GM18873 (cell line): ENCODE results near the gene NID2.

Experiments
- ATAC-seq: cut with Tn5 transposase; IDR thresholded peaks from one replicate; pipeline ENCODE4 v1.9.1; 2021; ENCODE audit warnings: mild to moderate bottlenecking, moderate library complexity, moderate number of reproducible peaks; ENCODE audit not compliant: unreplicated experiment, low FRiP score

NID2 gene

DNA sequence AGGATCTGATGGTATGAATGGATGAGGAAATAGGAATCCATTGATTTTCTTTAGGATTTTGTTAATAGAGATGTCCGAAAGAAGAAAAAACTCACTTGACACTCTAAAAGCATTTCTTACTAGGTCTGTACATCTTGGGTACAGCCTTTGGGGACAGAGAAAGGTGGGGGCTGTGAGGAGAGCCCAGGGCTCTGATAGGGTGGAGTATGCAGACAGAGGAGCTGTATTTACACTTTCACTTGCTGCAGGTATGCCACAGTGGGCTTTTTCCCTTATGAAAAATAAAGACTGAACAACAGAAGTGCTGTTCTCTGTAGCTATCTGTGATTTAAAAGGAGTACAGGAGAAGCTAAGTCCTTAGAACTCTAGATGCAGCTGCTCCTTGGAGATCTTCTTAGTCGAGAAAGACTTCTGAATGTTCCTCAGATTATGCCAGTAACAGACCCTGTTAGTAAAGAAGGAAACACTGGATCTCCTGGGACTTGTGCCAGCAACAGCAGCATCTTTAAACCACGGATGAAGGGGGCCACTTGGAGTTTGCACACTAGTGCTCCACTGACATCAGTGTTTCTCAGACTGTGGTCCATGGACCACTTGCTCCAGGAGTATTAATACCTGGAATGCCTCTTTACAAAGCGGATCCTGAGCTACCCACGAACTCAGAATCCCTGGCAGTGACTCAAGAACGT, 98.9 kb downstream of the NID2 start:
- no peak for ATAC-seq

DNA sequence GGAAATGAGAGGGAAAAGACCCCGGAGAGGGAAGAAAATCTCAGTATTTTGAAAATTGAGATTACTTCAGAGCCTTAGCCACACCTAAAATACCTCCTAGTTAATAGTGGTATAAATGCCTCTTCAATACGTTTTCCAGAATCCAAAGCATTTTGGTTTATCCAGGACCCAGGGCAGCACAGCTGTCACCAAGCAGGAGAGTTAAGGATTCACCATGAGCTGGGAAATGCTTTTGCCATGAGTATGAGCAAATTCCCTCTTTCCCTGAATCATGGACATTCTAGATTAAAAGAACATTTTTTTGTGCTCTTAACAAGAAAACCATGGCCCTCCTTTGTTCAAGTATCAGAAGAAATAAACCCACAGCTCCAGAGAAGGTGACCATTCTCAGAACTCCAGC, 101.3 kb downstream of the NID2 start:
- no peak for ATAC-seq

DNA sequence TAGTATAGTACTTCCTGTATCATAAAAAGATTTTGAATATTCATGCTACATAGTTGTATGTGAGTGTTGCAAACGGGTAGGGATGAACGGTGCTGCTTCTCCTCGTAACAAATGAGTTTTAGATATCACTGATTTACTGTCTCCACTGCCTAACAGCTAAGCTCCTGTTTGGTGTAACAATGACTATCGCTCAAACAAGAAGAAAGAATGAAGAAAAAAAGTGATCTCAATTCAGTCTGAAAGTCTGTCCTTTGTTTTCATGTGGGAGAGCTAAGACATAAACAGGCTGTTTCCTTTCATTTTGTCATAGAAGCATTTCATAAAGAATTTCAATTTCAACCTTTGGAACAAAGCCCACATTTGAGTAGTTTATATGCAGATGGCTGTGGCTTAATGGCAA, 105.6 kb downstream of the NID2 start:
- no peak for ATAC-seq

DNA sequence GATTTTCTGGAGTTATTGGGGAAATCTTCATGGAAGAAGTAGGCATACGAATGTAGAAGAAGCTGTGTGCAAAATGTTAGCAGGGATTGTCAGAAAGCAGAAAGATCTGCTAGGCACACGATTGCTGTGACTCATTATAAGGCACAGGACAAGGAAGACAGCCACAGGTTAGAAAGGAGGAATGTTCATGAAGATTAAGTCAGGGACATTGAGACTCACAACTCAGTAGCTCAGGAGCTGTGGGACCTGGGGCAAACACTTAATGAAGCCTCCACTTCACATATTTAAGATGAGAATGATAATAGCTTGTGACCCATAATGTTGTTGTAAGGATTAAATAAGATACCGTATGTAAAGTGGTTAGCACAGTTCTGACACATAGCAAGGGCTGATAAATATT, 106.1 kb downstream of the NID2 start:
- no peak for ATAC-seq

DNA sequence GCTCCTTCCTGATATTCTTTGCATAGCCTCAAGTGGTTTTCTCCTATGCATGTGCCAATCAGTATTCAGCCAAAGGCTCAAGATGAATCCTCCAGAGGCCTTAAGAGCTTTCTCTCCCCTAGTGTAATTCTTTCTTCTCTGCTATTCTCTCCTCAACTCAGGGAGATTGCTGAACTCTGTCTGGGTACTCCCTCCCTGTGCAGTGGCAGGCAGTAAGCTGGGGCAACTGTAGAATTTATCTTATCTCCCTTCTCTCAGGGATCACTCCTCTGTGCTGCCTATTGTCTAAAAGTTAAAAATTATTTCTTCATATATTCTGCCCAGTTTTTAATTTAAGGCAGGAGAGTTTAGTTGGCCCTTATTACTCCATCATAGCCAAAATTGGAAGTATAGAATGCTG, 108.0 kb downstream of the NID2 start:
- ATAC-seq, result no peak

DNA sequence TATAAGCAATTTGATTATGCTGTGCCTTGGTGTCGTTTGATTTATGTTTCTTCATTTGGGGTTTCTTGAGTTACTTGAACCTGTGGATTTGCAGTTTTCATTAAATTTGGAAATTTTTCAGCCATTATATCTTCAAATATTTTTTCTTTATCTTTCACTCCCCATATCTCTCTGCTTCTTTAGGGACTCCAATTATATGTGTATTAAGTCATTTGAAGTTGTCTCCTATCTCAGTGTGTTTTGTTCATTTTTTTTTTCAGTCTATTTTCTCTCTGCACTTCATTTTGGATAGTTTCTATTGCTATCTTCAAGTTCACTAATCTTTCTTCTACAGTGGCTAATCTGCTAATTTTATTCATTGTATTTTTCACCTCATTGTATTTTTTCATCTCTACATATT, 108.9 kb downstream of the NID2 start:
- no peak for ATAC-seq

DNA sequence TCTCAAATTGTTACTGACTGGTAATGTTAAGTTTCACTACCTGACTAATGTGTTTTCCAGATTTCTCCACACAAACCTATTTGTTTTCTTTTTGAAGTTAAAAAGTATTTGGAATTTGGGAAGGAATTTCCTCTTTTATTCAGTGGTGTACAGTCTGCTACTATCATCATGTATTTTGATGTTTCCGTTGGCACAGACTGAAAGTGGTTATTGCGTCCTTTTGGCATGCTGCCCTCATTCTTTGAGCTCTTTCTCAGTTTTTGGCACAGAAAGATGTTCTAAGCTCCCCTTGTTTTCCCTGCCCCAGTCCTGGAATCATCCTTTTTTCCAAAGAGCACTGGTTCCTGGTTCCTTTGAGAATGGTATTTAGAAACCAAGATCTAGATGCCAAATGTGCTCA, 110.9 kb downstream of the NID2 start:
- ATAC-seq, result no peak
